HG02642 (cell line): ENCODE results near the gene DDX52.
"Not testable (repeated sequence)": the region's sequence is repeated elsewhere in the genome, so short reads cannot be mapped to it uniquely, and the experiment has no call there.

Experiments
- ATAC-seq: cut with Tn5 transposase; IDR thresholded peaks from one replicate; pipeline ENCODE4 v1.9.1; 2021; ENCODE audit warnings: mild to moderate bottlenecking; ENCODE audit not compliant: unreplicated experiment, poor library complexity

DDX52 gene, protein sequence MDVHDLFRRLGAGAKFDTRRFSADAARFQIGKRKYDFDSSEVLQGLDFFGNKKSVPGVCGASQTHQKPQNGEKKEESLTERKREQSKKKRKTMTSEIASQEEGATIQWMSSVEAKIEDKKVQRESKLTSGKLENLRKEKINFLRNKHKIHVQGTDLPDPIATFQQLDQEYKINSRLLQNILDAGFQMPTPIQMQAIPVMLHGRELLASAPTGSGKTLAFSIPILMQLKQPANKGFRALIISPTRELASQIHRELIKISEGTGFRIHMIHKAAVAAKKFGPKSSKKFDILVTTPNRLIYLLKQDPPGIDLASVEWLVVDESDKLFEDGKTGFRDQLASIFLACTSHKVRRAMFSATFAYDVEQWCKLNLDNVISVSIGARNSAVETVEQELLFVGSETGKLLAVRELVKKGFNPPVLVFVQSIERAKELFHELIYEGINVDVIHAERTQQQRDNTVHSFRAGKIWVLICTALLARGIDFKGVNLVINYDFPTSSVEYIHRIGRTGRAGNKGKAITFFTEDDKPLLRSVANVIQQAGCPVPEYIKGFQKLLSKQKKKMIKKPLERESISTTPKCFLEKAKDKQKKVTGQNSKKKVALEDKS

GRCh38 chr17:37643118-37643766 lies at the start of gene DDX52:
Gene DDX52 (minus strand): TSS chr17:37643446. CDS start chr17:37643420, 26 bp downstream.
- peak; percentile 93 for ATAC-seq

DNA sequence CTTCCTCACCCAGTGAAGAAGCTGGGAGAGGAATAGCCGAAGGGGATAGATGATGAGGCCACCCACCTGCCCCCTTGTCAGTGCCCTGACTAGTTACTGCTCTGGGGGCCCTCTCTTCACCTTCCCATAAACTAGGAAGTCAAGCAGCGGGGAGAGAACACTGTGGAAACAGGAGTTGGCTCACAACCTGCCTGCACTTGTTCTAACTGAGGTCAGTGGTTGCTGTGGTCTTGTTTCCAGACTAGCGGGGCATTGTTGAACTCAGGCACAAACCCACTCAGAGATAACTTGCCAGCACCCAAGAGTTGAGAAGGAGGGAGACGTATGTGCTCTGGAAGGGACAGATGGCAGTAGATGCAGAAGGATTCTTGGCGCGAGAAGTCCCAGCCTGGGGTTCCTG lies 48.6 kb upstream of the DDX52 start:
- no peak for ATAC-seq

DNA sequence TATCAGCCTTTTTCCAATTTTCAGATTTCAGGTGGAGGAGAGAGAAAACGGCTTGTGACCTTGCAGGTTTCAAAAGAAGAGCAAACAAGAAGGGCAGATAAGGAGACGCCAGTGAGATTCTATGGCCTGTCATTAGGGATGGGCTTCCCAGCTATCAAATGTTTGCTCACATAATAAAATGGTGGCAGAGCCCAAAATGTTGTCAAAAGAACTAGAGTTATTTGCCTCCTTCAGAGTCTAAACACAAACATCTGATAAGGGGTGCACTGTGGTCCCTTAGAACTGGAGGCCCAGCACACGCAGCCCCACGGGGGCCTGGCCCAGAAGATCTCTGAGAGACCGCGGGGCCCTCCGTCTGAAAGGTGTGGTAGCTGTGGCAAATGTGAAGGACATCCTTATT lies 46.1 kb upstream of the DDX52 start:
- ATAC-seq = no peak

DNA sequence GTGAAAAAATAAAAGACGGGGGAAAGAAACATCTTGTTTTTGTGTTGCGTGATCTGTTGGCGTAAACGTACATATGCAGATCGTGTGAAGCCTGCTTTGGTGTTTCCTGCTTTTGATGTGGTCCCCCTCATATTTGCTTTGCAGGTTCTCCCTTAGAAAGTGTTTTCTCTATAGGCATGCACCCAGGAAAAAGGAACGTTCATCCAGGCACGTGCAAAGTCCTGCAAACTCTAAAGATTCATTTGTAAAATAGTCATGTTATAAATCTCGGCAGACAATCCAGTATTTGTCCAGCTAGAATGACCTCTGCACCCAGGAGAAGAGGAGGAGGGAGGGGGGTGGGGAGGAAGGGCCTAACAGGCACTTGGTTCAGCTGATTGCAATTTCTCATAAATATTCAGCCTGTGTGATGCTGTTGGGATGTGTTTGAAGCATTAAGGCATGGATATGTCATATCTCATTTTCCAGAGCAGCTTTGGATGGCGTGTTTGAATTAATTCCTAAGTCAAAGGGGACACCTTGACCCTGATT lies 40.3 kb upstream of the DDX52 start:
- no peak for ATAC-seq

DNA sequence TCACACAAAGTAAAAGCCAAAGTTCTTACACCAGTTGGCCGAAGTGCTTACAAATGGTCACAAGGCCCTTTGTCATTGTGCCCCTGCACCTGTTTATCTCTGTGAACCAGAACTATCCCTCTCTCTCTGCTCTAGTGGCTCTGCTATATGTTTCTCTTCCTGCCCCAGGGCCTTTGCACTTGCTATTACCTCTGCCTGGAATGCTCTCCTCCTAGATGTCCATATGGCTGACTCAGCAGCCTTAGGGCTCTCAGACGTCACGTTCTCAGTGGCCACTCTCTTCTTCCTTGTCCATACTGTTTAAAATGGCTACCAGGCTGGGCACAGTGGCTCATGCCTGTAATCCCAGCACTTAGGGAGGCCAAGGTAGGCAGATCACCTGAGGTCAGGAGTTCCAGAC lies 38.8 kb upstream of the DDX52 start:
- ATAC-seq = no peak

DNA sequence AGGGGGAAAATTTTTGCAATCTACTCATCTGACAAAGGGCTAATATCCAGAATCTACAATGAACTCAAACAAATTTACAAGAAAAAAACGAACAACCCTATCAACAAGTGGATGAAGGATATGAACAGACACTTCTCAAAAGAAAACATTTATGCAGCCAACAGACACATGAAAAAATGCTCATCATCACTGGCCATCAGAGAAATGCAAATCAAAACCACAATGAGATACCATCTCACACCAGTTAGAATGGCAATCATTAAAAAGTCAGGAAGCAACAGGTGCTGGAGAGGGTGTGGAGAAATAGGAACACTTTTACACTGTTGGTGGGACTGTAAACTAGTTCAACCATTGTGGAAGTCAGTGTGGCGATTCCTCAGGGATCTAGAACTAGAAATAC lies 36.7 kb upstream of the DDX52 start:
- not testable (repeated sequence) for ATAC-seq

DNA sequence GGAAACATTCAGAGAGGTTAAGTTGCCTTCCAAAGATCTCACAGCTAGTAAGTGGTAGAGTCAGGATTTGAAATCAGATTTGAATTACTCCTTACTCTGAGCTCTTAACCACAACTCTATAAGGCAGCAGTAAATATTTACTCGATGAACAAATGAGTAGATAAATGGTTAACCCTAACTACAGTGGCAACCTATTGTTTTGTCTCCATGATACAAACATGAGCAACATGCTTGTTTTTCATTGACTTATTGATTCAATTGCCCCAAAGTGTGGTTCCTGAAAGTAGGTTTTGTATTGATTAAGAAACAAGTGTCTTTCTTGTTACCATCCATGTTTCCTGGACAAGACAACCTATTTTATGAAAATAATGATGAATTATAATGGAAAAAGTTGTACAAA lies 34.8 kb upstream of the DDX52 start:
- ATAC-seq = no peak

GRCh38 chr17:37677021-37677420 lies 33.8 kb upstream of the DDX52 start:
- no peak for ATAC-seq

GRCh38 chr17:37676115-37676925 lies 33.1 kb upstream of the DDX52 start:
- no peak for ATAC-seq

- no peak for ATAC-seq
Measured at GRCh38 chr17:37674511-37674910, 31.3 kb upstream of the DDX52 start.

- ATAC-seq = no peak
Measured at GRCh38 chr17:37673386-37673785, 30.1 kb upstream of the DDX52 start.

DNA sequence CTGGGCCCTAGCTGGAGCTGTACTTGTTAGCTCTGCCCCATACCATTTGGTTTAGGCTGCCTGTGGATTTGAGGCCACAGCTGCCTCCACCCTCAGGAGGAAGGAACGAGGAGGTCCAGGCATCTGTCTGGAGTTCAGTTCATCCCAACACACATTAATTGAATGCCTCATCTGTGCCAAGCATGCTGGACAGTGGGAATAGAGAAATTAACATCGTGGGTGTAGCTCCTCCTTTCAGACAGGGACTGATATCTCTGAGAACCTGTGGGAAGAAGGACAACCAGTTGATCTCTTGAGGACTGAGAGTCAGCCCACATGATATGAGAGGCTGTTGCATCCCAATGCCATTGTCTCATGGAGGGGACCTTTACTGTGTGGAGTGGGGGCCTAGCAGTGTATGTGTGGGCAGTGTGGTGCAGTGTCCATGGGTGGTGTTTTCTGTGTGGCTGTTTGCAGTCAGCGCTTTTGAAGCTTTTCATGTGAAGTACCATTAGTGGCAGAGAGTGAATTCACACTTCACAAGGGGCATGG lies 29.4 kb upstream of the DDX52 start:
- no peak for ATAC-seq

DNA sequence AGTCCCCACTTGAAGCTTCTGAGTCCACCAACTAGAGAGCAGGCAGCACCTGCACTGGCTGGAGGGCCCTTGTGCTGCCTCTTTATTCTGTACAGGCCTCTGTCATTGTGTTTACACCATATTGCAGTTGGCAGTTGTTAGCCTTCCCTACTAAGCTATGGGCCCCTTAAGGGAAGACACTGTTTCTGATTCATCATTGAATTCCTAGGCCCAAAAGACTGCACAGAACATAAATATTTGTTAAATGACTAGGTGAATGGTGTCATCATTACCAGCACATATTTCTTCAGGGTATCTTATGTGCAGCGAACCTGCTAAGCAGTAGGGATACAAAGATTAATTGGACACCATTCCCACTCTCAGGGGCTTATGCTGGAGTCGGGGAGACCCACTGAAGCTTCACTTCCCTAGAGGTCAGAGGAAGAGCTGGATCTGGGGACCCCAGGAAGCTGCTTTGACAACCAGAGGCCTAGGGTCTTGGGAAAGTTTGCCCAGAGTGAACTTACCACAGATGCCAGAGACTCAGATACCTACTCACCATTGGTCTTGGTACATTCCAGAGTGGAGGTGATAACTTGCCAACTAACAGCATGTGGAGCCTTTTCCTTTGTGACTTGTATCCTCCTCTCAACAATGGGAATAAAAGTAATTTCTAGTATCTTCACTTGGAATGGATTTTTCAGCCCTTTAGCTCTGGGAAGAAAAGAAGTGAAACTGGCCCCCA lies 28.7 kb upstream of the DDX52 start:
- ATAC-seq = no peak

GRCh38 chr17:37671028-37671823 lies 28.0 kb upstream of the DDX52 start:
- no peak for ATAC-seq

- no peak for ATAC-seq
Measured at GRCh38 chr17:37667039-37667438, 23.8 kb upstream of the DDX52 start.

GRCh38 chr17:37664214-37664613 lies 21.0 kb upstream of the DDX52 start:
- ATAC-seq = no peak

- ATAC-seq = no peak
Measured at GRCh38 chr17:37662353-37662752, 19.1 kb upstream of the DDX52 start.

GRCh38 chr17:37661400-37662014 lies 18.3 kb upstream of the DDX52 start:
- ATAC-seq = no peak
